Measurements from ENCODE around the gene NELL1. TPM values are rescaled to one million over a fixed set of nuclear protein-coding genes. Genes with fewer than 3 reads are reported as not detected.

The NELL1 gene
- total RNA-seq, 4 donors from 2014 or later, result not detected

- Histone ChIP-seq H3K4me3 (replicated peaks in 1 of 3) (no peak overlapping the region), H3K4me1 (no peaks in the 10 kb centered on the region), H3K27ac (no peak overlapping the region), H3K36me3 (no peaks in the 10 kb centered on the region), H3K27me3 (no peaks in the 10 kb centered on the region), H3K9me3 (no peaks in the 10 kb centered on the region)
- no peak for TF ChIP-seq CTCF (IDR thresholded peaks at IDR 0.05)
- TF ChIP-seq POLR2A (IDR thresholded peaks at IDR 0.05), result no peak
- intact Hi-C loops (cut with DNase I), result no loop called here
- no peak for DNase-seq
- WGBS, 2 donors, result 67 to 69% methylated on average over 2 of the region's 2 CpGs
These were observed 777.7 kb downstream of the NELL1 start for GRCh38 chr11:21446939-21447590.

GRCh38 chr11:21447871-21448270, 778.5 kb downstream of the NELL1 start:
- Histone ChIP-seq H3K27me3 (no peaks in the 10 kb centered on the region), H3K4me1 (no peaks in the 10 kb centered on the region), H3K9me3 (no peaks in the 10 kb centered on the region), H3K27ac (no peak overlapping the region), H3K36me3 (no peaks in the 10 kb centered on the region), H3K4me3 (replicated peaks in 1 of 3) (no peak overlapping the region)
- no peak for DNase-seq
- intact Hi-C loops (cut with DNase I), result no loop called here
- TF ChIP-seq POLR2A (IDR thresholded peaks at IDR 0.05) (no peak), CTCF (IDR thresholded peaks at IDR 0.05) (no peak)
- 77 to 80% methylated on average over 3 of the region's 3 CpGs for WGBS, 2 donors

- WGBS, 2 donors, result 69 to 71% methylated on average over 1 of the region's 1 CpG
These were observed 786.8 kb downstream of the NELL1 start for GRCh38 chr11:21456186-21456585.

GRCh38 chr11:21460082-21460481, 790.7 kb downstream of the NELL1 start:
- Histone ChIP-seq H3K27me3 (no peaks in the 10 kb centered on the region), H3K4me3 (replicated peaks in 1 of 3) (no peak overlapping the region), H3K27ac (no peak overlapping the region), H3K36me3 (no peaks in the 10 kb centered on the region), H3K4me1 (no peaks in the 10 kb centered on the region), H3K9me3 (no peaks in the 10 kb centered on the region)
- TF ChIP-seq CTCF (IDR thresholded peaks at IDR 0.05) (no peak), POLR2A (IDR thresholded peaks at IDR 0.05) (no peak)
- DNase-seq, result no peak
- intact Hi-C loops (cut with DNase I), result no loop called here

More at GRCh38 chr11:21456186-21456585, 786.8 kb downstream of the NELL1 start:
- no peak for DNase-seq
- H3K27me3 ChIP-seq, result no peaks in the 10 kb centered on the region
- H3K36me3 ChIP-seq, result no peaks in the 10 kb centered on the region
- intact Hi-C loops (cut with DNase I), result no loop called here
- no peak overlapping the region for H3K4me3 ChIP-seq (replicated peaks in 1 of 3)
- H3K4me1 ChIP-seq, result no peaks in the 10 kb centered on the region
- no peak overlapping the region for H3K27ac ChIP-seq
- no peaks in the 10 kb centered on the region for H3K9me3 ChIP-seq
- TF ChIP-seq CTCF (IDR thresholded peaks at IDR 0.05) (no peak), POLR2A (IDR thresholded peaks at IDR 0.05) (no peak)

- no peak overlapping the region for H3K4me3 ChIP-seq (replicated peaks in 1 of 3)
- intact Hi-C loops (cut with DNase I), result no loop called here
- H3K27me3 ChIP-seq, result no peaks in the 10 kb centered on the region
- no peak for TF ChIP-seq POLR2A (IDR thresholded peaks at IDR 0.05)
- TF ChIP-seq CTCF (IDR thresholded peaks at IDR 0.05), result no peak
- no peak for DNase-seq
- WGBS, 2 donors, result 73 to 81% methylated on average over 1 of the region's 1 CpG
- no peaks in the 10 kb centered on the region for H3K36me3 ChIP-seq
- no peak overlapping the region for H3K27ac ChIP-seq
- no peaks in the 10 kb centered on the region for H3K9me3 ChIP-seq
- no peaks in the 10 kb centered on the region for H3K4me1 ChIP-seq
These were observed 792.3 kb downstream of the NELL1 start for GRCh38 chr11:21461701-21462100.
